Prostate gland (tissue), 2 donors: ENCODE results near the gene ZNF232.

Experiments used
- CTCF ChIP-seq, 4 experiments: fragments of 200-600 bp in 2 of 4; fragments of 450-650 bp in 2 of 4; sonication (generic) in 2 of 4; IDR thresholded peaks; 1 replicate in 3 of 4; 2 replicates in 1 of 4; pipeline ENCODE4 v1.5.1; 2016 to 2019; ENCODE audit warnings: antibody characterized with exemption in 4 of 4, mild to moderate bottlenecking in 2 of 4, moderate library complexity in 2 of 4
- POLR2A ChIP-seq: fragments of 450-650 bp; IDR thresholded peaks from one replicate; pipeline ENCODE4 v1.6.1; 2016; ENCODE audit warnings: antibody characterized with exemption, mild to moderate bottlenecking
- POLR2AphosphoS5 ChIP-seq: sonication (generic); formaldehyde crosslinking; IDR thresholded peaks from one replicate; pipeline ENCODE4 v1.6.1; 2017; ENCODE audit warnings: antibody characterized with exemption

- TF ChIP-seq POLR2AphosphoS5 (no peak), CTCF (IDR thresholded peaks at IDR 0.05) (no peak), POLR2A (no peak)
Measured at GRCh38 chr17:5131146-5131715, 19.6 kb upstream of the ZNF232 start.
